Erythroblast (primary cell): Measurements from ENCODE around the gene AMBRA1.
A peak's percentile ranks its signal among the peaks of the same experiment; 100 is the strongest.

Experiments used
- DNase-seq, 2 experiments: peaks; one replicate each; lab custom pipeline; 2025; lab: John Stamatoyannopoulos, UW
- GATA1 ChIP-seq: IDR thresholded peaks from 2 replicates; pipeline ENCODE4 v1.6.1; 2011; ENCODE audit warnings: low read depth, mild to moderate bottlenecking, control low read depth, low read length, moderate library complexity
- POLR2A ChIP-seq: IDR thresholded peaks from 2 replicates; pipeline ENCODE4 v1.6.1; 2011; ENCODE audit warnings: mild to moderate bottlenecking, low read length

Gene AMBRA1

DNA sequence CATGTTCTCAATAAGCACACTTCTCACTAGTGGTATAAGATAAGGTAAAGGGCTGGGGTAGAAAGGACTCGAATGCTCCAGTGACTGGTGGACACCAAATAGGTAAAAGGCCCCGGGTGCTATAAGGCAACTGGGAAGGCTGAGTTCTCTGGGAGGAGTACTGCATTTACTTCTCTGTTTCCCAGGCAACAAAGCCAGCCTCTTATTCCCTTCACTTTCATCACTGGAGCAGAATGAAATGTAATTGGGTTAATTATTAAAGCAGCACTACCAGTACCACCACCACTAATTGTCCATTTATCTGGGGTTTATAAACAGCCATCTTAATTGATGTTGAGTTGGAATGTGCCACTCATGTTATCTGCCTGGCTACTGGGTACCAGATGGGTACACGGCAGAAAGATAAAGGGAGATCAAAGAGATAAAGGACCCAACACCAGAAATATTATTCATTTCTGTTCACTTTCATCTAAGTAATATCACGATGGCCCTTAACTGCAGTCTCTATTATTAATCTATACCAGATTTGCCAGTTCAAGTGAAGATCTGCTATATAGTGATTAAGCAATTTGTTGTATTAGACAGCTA lies 107.9 kb downstream of the AMBRA1 start:
- DNase-seq, result peak in 1 of 2 experiments; percentile 56
- no peak for TF ChIP-seq POLR2A
- no peak for TF ChIP-seq GATA1

DNA sequence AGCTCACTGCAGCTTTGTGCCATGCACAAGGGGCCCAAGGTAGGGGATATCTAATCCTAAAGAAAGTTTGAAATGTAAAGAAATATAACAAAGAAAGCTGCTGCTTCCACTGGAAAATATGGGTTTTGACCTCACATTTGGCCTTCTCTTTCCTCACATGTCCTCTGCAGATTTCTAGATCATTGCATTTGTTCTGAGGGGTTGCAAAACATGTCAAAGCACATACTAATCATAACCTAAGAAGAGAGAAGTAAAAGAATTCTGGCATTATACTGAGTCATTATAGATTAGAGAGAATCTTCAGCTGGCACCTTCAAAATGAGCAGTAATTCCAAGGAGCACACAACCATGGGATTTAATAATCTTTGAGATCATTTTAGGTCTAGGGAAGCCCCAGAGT lies 109.7 kb downstream of the AMBRA1 start:
- DNase-seq, result no peak
- TF ChIP-seq POLR2A (no peak), GATA1 (no peak)

DNA sequence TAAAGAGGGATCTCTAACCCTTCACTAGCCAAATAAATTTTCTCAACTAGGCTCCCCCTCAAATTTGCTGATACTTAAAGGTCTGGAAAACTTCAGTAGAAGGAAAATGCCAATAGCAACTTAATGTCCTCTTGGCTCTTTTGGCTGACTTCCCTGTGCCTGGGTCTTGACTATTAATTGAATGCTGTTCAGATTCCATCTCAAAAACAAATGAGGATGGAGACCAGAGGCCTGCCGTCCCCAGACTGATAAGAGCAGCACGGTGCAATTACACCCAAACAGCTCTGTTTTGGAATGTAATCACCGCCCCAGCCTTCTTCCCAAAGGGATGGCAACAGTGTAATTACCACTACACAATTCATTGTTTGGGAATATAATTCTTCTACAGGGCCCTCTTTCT lies 112.9 kb downstream of the AMBRA1 start:
- DNase-seq, result peak in 1 of 2 experiments; percentile 8
- TF ChIP-seq POLR2A, result no peak
- TF ChIP-seq GATA1, result no peak

GRCh38 chr11:46480166-46480726 lies 113.6 kb downstream of the AMBRA1 start:
- no peak for DNase-seq
- TF ChIP-seq GATA1 (no peak), POLR2A (no peak)

- TF ChIP-seq POLR2A, result no peak
- TF ChIP-seq GATA1, result no peak
- peak in 1 of 2 experiments; percentile 44 for DNase-seq
Observed at GRCh38 chr11:46479601-46480000, 114.2 kb downstream of the AMBRA1 start.

DNA sequence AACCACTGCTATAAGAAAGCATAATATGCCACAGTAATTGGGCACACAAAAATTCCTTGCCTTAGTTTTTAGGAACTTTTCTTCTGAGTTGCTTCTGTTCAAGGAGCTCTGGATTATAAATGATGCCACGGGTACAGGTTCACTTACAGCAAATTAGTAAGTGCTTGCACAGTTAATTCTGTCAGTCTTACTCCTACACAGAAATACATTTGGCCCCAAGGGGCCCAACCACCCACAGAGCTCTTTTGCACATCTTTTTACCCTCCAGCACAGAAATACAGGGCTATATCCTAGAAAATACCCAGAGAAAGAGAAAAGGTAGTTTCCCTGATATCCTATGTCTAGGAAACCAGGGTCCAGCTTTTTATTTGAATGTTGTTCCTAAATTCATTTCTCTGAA lies 115.6 kb downstream of the AMBRA1 start:
- no peak for TF ChIP-seq POLR2A
- no peak for TF ChIP-seq GATA1
- no peak for DNase-seq

GRCh38 chr11:46477136-46477535 lies 116.7 kb downstream of the AMBRA1 start:
- TF ChIP-seq POLR2A (no peak), GATA1 (no peak)
- no peak for DNase-seq

GRCh38 chr11:46475926-46476545 lies 117.8 kb downstream of the AMBRA1 start:
- no peak for DNase-seq
- no peak for TF ChIP-seq POLR2A

DNA sequence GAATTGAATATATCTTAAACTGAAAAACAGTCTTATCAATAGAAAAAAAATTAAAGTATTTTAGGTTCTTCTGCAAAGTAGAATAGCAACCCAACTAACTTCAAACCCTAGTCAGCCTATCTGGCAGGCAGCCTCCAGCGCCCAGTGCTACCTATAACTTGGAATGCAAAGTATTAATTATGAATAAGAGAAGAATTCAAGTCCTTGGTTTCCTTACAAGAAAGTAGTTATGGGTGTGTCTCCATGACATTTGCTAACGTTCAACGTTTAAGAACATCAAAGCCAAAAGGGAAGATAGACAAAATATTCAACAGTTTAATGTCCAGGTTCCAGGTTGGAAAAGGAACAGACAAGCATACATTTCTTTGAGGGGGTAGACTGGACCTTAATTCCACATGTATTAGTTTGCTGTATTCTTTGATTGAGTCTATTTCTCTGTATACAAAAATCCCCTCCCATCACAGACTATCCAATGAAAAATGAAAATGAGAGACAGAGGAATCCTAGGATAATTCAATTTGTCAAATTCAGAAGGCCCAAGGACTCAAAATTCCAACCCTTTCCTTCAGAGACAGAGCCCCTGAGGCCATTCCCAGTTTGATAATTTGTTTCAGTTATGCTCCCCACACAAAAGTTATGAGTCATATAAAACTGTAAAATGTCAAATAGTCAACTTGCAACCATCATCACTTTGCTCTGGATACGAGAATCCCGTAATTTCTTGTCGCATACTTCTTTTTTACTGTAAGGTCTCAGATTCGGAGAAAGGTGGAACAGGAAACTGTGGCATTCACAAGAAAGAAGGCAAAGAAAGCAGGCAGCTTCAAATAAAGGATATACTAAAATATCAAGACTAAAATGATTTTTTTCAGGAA lies 118.5 kb downstream of the AMBRA1 start:
- TF ChIP-seq POLR2A (no peak), GATA1 (no peak)
- DNase-seq, result no peak

DNA sequence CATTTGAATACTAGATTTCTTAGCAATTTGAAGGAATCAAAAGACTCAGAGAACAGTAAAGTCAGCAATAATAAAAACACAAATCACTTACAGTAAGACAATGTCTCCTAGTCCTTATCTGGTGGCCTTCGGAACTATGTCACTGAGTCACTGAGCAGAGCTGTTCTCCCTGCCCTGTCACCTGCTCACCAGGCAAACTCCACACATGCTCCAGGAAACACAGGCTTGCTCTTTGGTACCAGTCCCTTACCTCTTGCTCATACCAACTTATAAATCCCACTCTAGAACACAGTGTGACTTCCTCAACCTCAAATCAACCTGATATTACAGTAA lies 121.2 kb downstream of the AMBRA1 start:
- DNase-seq, result no peak
- no peak for TF ChIP-seq GATA1
- TF ChIP-seq POLR2A, result no peak

GRCh38 chr11:46471943-46472661 lies 121.7 kb downstream of the AMBRA1 start:
- no peak for DNase-seq
- TF ChIP-seq GATA1 (no peak), POLR2A (no peak)

DNA sequence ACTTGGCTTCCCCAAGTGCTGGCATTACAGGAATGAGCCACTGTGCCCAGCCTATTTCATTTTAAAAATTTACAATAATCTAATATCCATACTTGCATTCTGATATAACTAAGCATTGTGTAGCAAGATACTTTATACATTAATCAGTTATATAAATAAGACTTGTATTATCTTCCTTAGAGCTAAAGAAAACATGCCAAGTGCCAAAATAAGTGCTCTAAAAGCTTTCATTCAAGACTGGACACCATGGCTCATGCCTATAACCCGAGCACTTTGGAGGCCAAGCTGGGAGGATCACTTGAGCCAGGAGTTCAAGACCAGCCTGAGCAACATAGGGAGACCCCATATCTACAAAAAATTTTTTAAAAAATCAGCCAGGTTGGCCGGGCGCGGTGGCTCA lies 123.9 kb downstream of the AMBRA1 start:
- TF ChIP-seq POLR2A, result no peak
- TF ChIP-seq GATA1, result no peak
- no peak for DNase-seq

GRCh38 chr11:46465683-46466082 lies 128.1 kb downstream of the AMBRA1 start:
- no peak for TF ChIP-seq POLR2A
- TF ChIP-seq GATA1, result no peak
- DNase-seq, result peak; percentile 45 to 64
